ENCODE measurements around the gene TNNT3.

GRCh38 chr11:1943977-1944376 lies 24.5 kb downstream of the TNNT3 start:
- no peak for TF ChIP-seq CTCF (IDR thresholded peaks at IDR 0.05)
- no peak for TF ChIP-seq POLR2A (IDR thresholded peaks at IDR 0.05)
- no peak for TF ChIP-seq POLR2AphosphoS5 (IDR thresholded peaks at IDR 0.05)

All from prostate gland (tissue), 2 donors.